GM19351 (cell line): ENCODE measurements around the gene IFI6.
"Not testable (repeated sequence)": the region's sequence is repeated elsewhere in the genome, so short reads cannot be mapped to it uniquely, and the experiment has no call there.

Experiments
- ATAC-seq: cut with Tn5 transposase; IDR thresholded peaks from one replicate; pipeline ENCODE4 v1.9.1; 2021; ENCODE audit warnings: mild to moderate bottlenecking, moderate library complexity; ENCODE audit not compliant: unreplicated experiment

Gene IFI6

GRCh38 chr1:27671964-27672749 lies at the start of gene IFI6:
TSS of gene IFI6 (minus strand) at chr1:27672192. CDS start at chr1:27669314, 2,878 bp downstream.
- peak; percentile 83 for ATAC-seq

GRCh38 chr1:27719286-27720251 lies 47.6 kb upstream of the IFI6 start:
- ATAC-seq = no peak

GRCh38 chr1:27716262-27716895 lies 44.4 kb upstream of the IFI6 start:
- no peak for ATAC-seq

GRCh38 chr1:27713869-27714513 lies 42.0 kb upstream of the IFI6 start:
- ATAC-seq = no peak

- ATAC-seq = no peak
Measured at GRCh38 chr1:27713139-27713725, 41.2 kb upstream of the IFI6 start.

GRCh38 chr1:27710574-27710973 lies 38.6 kb upstream of the IFI6 start:
- no peak for ATAC-seq

GRCh38 chr1:27705545-27705944 lies 33.6 kb upstream of the IFI6 start:
- no peak for ATAC-seq

- no peak for ATAC-seq
Measured at GRCh38 chr1:27704958-27705357, 33.0 kb upstream of the IFI6 start.

GRCh38 chr1:27696835-27697234 lies 24.8 kb upstream of the IFI6 start:
- not testable (repeated sequence) for ATAC-seq

GRCh38 chr1:27690183-27690582 lies 18.2 kb upstream of the IFI6 start:
- ATAC-seq = no peak

- no peak for ATAC-seq
Measured at GRCh38 chr1:27689423-27690173, 17.6 kb upstream of the IFI6 start.

GRCh38 chr1:27687906-27688305 lies 15.9 kb upstream of the IFI6 start:
- ATAC-seq = no peak

- ATAC-seq = no peak
Measured at GRCh38 chr1:27686223-27686990, 14.4 kb upstream of the IFI6 start.

- no peak for ATAC-seq
Measured at GRCh38 chr1:27684176-27684575, 12.2 kb upstream of the IFI6 start.

GRCh38 chr1:27682351-27682944 lies 10.5 kb upstream of the IFI6 start:
- ATAC-seq = no peak

- not testable (repeated sequence) for ATAC-seq
Measured at GRCh38 chr1:27681580-27681979, 9.6 kb upstream of the IFI6 start.

- ATAC-seq = not testable (repeated sequence)
Measured at GRCh38 chr1:27680225-27680791, 8.3 kb upstream of the IFI6 start.

- no peak for ATAC-seq
Measured at GRCh38 chr1:27678747-27679146, 6.8 kb upstream of the IFI6 start.
